Esophagus mucosa (tissue), 1 donor: ENCODE measurements around the gene PIAS1. TPM values are rescaled to one million over a fixed set of nuclear protein-coding genes. Genes with fewer than 3 reads are reported as not detected.
"Not testable (repeated sequence)": the region's sequence is repeated elsewhere in the genome, so short reads cannot be mapped to it uniquely, and the experiment has no call there.

Experiments
- ATAC-seq: fragments of 200-7000 bp; cut with Tn5 transposase; one replicate; pipeline ENCODE4 v1.9.1; 2020
- total RNA-seq: library from RNA; stranded (reverse); gene quantifications from one replicate; pipeline ENCODE4 v1.2.4, GENCODE V29; 2023
- donor health status: DM: yes; HTN: yes; CAD: no.

Gene PIAS1
- total RNA-seq, 1 donor from 2014 or later = 24.4 TPM

- peak; percentile 41 for ATAC-seq
These were observed 150.9 kb downstream of the PIAS1 start, which contains the start of gene CALML4 for GRCh38 chr15:68204776-68205557. Gene CALML4 (minus strand): TSS chr15:68205332. CDS start chr15:68205247, 85 bp downstream.

DNA sequence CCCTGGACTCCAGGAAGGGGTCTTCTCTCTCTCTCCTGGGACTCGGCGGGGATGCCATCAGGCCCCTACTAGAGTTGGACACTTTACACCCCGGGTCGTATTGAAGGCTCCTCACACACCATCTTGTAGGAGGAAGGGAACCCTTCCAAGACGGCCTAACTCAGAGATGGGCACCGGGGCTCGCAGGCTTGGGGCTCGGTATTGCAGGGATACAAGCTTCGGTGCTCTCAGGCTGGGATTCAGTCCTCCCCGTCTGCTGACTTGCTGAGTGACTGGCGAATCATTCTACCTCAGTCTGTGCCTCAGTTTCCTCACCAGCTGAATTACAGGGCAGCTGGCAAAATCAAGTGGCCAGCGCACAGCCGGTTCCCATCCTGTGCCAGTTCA lies 151.4 kb downstream of the PIAS1 start:
- ATAC-seq = no peak

GRCh38 chr15:68205954-68206539 lies 151.9 kb downstream of the PIAS1 start:
- ATAC-seq = peak; percentile 51

GRCh38 chr15:68206711-68207151 lies 152.6 kb downstream of the PIAS1 start:
- no peak for ATAC-seq

DNA sequence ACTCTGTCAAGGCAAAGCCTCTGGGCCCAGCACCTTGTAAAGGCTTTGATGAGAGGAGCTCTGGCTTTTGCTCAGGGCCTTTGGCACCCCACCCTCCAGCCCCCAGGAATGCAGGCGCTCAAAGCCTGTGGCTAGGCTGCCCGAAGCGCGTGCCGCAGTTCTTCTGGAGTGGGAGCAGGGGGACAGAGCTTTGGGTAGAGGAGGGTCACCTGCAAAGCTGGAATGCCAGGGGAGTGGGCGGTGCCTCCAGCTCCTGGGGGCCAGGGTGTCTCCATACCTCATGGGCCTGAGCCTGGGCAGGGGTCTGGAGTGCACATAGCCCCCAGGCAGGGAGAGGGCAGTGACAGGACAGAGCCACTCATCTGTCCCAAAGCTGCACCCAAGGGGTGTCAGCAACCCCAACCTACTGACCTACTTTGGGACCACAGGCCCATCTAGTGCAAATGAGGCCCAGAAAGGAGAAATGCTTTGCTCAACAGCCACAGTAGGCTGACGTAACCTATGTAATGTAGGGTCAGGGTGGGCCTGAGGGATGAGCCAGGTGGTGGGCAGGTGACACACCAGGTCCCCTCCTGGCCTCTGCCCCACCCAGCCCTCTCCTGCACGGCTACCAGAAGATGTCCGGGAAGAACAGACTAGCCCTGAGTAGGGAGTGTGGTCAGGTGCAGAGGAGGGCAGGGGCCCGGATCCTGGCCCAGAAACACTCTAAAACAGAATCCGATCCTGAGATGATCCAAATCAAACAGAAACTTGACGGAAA lies 153.2 kb downstream of the PIAS1 start:
- no peak for ATAC-seq

DNA sequence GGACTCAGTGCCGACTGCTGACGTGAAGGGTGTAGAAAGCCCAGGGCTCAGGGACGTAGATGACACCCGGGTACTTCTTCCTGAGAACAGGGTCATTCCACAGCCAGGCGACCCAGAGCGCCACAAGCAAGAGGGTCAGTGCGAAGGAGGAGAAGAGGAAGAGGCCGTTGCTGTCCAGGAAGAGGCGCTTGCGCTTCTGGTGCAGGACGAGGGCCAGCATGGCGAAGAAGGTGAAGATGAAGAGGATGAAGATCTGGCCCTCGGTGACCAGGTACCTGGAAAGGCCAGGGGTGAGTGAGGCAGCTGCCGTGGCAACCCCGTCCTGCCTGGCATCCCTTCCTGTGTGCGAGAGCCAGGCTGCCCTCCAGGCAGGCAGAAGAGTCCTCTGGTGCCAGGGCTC lies 154.0 kb downstream of the PIAS1 start:
- no peak for ATAC-seq

GRCh38 chr15:68208636-68209240 lies 154.6 kb downstream of the PIAS1 start:
- no peak for ATAC-seq

GRCh38 chr15:68209272-68209671 lies 155.2 kb downstream of the PIAS1 start:
- no peak for ATAC-seq

- ATAC-seq = no peak
These were observed 155.8 kb downstream of the PIAS1 start for GRCh38 chr15:68209735-68210408.

DNA sequence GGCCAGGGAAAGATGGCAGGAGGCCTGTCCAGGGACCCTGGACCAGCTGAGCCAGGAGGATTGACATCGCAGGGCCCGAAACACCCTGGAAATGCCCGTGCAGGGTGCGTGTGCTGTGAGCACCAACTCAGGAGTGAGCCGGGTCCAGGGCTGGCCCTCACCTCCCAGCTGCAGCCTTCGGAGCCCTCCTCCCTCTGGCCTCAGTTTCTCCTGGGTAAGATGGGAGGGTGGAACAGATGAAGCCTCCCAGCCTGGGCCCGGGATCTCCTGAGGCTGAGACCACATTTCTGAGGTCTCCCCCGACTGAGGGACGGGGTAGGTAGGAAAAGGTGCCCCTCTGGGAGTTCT lies 156.3 kb downstream of the PIAS1 start:
- ATAC-seq = no peak

DNA sequence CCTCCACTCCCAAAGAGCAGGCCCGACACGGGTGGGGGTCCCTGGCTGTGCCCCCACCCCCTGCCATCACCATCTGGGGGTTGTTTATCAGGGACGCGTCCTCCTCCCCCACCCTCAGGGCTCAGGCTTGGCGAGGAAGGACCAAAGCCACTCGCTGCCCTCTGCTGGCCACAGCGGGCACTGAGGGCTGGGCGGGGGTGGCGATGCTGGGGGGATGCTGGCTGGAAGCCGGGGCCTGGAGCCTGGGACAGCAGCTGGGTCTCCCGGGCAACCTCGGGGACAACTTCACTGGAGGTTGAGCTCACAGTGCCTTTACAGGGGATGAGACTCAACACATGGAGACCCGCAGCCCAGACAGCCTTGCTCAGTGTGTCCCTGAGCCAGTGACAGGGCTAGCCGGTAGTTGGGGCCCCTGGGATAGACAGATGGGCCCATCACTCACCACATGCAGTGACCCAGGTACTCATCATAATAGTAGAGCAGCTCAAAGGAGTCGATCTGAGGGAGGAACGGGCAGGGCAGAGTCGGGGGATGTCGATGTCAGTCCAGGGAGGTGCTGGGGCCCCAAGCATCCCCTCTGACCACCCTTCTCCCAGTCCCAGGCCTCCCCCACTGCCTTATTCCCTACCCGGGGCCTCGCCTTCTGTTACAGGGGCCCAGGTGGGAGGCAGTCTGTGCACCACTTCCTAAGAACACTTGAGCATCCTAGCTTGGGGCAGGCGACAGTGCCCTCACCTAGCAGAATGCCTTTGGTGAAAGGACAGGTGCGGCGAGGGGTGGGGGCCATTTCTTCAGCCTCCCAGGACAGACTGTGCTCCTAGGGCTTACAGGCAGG lies 156.9 kb downstream of the PIAS1 start:
- peak; percentile 31 for ATAC-seq

GRCh38 chr15:68211656-68212320 lies 157.7 kb downstream of the PIAS1 start:
- ATAC-seq = no peak

- ATAC-seq = not testable (repeated sequence)
These were observed 159.4 kb downstream of the PIAS1 start for GRCh38 chr15:68213491-68213845.

- no peak for ATAC-seq
These were observed 160.1 kb downstream of the PIAS1 start for GRCh38 chr15:68213991-68214837.

GRCh38 chr15:68214838-68215254 lies 160.7 kb downstream of the PIAS1 start:
- ATAC-seq = no peak

DNA sequence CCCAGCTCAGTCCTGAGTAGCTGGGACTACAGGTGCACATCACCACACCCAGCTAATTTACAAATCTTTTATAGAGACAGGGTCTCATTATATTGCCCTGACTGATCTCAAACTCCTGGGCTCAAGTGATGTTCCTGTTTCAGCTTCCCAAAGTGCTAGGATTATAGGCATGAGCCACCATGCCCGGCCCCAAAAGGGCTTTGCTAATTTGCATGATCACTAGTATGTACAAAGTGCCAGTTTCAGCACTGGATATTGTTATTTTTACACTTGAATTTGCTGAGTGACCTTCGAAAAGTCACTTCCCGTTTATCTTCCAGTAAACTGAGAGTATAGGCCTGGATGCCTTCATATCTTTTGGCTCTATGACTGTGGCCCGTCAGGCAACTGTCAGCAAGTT lies 163.2 kb downstream of the PIAS1 start:
- ATAC-seq = no peak

DNA sequence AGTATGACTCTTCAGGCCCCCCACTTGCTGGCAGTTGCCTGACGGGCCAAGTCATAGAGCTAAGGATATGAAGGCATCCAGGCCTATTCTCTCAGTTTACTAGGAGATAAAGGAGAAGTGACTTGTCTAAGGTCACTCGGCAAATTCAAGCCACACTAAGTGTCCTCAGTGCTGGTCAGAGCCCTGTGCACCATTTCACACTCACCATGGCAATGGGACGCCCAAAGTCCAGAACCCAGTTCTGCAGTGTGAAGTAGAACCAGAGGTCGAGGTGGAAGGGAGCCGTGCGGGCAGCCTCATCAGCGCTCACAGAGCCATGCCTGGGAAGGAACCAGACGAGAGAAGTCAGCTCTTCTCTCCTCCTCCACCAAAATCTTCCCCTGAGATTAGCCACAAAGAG lies 164.2 kb downstream of the PIAS1 start:
- no peak for ATAC-seq

DNA sequence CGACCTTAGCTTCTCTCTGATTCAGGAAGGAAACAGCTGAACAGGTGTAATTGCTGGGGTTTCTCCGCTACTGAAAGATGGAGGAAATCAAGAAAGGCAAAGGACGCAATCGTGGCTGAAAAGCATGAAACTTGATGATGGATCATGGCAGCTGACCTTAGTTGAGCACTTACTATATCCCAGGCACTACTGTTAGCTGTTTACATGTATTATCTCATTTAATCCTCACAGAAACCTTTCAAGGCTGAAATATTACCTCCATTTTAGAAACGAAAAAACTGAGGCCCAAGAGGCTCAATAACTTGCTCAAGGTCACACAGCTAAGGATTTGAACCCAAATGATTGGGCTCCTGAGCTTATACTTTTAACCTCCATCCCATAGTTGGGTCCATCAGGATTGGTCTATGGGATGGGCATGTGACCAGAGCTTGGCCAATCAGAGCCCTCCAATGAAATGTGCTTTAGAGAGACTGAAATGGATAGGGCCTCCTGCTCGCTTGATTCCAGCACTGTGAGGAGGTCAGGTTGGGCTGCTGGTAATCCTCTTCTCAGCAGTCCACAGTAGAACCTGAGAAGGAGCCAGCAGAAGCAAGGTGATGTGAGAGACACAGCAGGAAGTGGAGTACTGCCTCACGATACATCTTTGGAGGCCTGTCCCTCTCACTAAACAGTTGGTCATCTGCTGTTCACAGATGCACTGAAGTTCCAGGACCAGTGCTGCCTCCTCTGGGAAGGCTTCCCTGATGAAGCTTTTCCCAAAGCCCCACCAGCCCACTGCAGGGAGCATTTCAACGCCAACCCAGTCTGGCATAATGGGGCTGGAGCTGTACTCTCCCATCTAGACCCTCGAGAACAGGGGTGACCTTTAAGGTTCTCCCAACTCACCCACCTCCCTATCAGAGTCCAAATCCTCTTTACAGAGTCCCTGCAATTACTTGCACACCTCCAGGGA lies 165.0 kb downstream of the PIAS1 start:
- ATAC-seq = peak; percentile 18

DNA sequence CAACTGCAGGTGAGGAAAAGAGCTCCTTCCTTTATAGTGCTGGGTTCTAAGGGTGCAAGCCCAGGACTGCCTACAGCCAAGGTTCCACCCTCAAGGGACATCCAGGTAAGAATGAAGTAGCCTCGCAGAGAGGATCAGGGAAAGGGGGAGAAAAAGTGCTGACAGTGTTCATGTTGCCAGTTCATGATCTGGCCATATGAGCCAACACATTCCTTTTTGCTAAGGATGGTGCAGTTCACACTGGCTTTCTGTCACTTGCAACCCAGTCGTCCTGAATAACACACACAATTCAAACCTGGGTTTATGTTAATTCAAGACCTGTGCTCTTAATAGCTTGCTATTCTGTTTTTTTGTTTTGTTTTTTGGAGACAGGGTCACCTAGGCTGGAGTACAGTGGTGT lies 166.4 kb downstream of the PIAS1 start:
- ATAC-seq = no peak
